AG09319 (cell line): Measurements from ENCODE around the gene MIA3.
"Not testable (repeated sequence)": the region's sequence is repeated elsewhere in the genome, so short reads cannot be mapped to it uniquely, and the experiment has no call there.

ENCODE experiments used
- DNase-seq: peaks from one replicate; pipeline ENCODE4 v3.0.0-alpha.2; 2010; ENCODE audit warnings: low read depth; ENCODE audit errors: extremely low read depth
- TF ChIP-seq, protein P1 (sequence below): IDR thresholded peaks from 2 replicates; pipeline ENCODE4 v1.5.1; 2011; ENCODE audit warnings: low read depth, mild to moderate bottlenecking, inconsistent platforms, low read length, moderate library complexity

MIA3 gene

DNA sequence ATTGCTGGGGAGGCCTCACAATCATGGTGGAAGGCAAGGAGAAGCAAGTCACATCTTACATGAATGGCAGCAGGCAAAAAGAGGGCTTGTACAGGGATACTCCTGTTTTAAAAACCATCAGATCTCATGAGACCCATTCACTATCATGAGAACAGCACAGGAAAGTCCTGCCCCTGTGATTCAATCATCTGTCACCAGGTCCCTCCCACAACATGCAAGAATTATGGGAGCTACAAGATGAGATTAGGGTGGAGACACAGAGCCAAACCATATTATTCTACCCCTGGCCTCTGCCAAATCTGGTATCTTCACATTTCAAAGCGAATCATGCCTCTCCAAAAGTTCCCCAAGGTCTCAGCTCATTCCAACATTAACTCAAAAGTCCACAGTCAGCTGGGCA, 11.1 kb upstream of the MIA3 start:
- TF ChIP-seq, protein P1, sequence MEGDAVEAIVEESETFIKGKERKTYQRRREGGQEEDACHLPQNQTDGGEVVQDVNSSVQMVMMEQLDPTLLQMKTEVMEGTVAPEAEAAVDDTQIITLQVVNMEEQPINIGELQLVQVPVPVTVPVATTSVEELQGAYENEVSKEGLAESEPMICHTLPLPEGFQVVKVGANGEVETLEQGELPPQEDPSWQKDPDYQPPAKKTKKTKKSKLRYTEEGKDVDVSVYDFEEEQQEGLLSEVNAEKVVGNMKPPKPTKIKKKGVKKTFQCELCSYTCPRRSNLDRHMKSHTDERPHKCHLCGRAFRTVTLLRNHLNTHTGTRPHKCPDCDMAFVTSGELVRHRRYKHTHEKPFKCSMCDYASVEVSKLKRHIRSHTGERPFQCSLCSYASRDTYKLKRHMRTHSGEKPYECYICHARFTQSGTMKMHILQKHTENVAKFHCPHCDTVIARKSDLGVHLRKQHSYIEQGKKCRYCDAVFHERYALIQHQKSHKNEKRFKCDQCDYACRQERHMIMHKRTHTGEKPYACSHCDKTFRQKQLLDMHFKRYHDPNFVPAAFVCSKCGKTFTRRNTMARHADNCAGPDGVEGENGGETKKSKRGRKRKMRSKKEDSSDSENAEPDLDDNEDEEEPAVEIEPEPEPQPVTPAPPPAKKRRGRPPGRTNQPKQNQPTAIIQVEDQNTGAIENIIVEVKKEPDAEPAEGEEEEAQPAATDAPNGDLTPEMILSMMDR, result no peak
- no peak for DNase-seq

DNA sequence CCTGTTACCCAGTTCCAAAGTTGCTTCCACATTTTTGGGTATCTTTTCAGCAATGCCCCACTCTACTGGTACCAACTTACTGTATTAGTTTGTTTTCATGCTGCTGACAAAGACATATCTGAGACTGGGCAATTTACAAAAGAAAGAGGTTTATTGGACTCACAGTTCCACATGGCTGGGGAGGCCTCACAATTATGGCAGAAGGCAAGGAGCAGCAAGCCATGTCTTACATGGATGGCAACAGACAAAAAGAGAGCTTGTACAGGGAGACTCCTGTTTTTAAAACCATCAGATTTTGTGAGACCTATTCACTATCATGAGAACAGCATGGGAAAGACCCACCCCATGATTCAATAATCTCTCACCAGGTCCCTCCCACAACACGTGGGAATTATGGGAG, 8.8 kb upstream of the MIA3 start:
- not testable (repeated sequence) for DNase-seq

DNA sequence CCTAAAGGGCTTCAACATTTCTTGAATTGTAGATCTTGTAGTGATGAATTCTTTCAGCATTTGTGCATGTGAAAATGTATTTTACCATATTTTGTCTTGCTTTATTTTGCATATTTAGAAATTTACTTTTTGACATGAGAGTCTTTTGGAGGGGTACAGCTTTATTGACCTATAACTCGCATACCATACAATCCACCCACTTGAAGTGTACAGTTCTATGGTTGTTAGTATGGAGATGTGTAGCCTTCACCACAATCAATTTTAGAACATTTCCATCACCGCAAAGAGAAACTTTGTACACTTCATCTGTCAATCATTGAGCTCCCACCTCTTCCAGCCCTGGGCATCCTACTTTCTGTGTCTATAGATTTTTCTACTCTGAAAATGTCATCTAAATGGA, 7.2 kb upstream of the MIA3 start:
- no peak for DNase-seq
- TF ChIP-seq, protein P1, result no peak

DNA sequence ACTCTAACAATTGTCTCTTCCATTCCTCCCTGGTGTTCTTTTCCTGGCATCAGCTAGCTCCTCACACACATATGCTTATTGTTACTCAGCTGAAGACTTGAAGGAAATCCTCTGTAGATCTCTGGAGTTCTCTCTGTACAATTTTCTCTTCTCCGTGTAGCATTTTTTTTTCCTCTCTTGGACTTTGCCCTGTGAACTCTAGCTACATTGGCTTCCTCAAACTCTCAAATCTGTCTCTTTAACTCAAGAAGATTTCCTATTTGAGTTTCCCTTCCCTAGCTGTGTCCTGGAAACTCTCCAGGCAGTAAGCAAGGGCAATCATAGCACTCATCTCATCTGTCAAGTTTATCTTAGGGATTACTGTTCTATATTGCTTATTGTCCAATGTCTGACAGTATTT, 4.3 kb upstream of the MIA3 start:
- DNase-seq, result no peak
- TF ChIP-seq, protein P1, result no peak

DNA sequence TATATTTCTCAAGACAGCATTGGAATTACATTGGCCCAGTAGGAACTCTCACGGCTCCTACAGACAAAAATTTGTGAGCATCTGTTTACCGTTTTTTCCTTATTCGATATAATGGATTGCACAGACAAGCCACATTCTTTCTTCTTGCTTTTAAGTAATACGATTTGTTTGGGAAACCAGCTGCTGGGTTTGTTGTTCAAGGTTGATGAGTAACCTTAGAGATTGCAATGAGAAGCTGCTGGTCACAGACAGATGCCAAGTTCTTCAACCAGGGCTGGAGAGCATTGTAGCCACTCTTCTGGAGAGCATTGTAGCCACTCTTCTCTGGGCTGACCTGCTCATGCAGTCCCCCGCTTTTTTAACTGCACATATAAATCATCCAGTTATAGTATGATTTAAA, 1.4 kb upstream of the MIA3 start:
- DNase-seq, result peak; percentile 86
- TF ChIP-seq, protein P1, result no peak; the same call in 1 of the 2 replicates

DNA sequence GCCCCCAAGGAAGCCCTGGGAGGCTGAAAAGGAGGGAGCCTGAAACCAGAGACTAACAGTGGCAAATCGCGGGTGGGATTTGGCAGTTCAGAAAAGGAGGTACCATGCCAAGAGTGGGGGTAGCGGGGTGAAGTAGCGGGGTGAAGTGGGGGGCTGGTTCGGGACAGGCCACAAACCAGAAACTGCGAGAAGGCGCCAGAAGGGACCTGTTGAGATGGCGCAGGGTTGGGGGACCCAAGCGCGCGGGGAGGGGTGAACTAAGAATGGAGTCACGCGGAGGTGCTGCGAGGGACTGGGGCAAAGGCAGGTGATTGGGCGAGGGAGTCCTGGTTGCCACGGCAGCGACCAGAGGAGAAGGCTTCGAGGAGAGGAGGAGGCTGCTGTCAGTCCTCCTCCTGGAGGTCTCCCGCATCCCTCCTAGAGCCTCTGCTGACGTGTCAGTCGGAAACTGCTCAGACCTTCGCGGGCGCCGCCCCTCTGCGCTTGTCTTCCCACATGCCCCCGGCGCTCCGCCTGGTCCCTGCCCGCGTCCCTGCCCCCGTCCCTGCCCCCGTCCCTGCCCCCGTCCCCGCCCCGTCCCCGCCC, 438 bp upstream of the MIA3 start:
- TF ChIP-seq, protein P1, result no peak
- DNase-seq, result peak; percentile 97

DNA sequence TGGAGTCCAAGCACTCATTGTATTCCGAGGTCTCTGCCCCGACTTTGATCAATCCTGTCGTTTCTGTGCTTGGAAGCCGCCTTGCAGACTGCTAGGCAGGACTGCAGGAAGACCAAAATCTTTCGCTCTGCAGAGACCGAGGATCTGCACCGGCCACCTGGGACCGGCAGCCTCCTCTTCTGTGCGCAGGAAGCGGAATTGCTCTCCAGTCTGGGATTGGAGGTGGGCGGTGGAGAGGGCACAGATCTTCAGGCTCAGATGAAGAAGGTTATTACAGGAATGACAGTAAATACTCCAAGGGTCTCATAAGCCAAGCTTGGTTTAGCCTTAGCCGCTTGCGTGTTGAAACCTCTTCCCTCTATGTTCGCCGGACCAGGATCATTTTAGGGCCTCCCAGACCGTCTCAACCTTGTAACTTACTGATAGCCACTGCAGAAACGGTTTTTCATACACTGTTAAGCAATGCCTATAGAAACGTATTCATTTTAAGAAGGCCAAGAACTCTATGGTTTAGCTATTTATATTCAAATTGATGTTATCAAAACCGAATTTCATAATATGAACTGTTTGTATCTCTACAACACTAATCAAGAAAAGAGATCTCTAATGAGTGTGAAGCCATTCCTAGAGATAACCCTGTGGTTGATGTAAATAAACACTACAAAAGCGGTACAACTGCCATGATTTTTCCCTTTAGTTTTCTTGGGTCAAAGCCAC, 1.1 kb downstream of the MIA3 start:
- no peak for DNase-seq
- TF ChIP-seq, protein P1, result no peak

DNA sequence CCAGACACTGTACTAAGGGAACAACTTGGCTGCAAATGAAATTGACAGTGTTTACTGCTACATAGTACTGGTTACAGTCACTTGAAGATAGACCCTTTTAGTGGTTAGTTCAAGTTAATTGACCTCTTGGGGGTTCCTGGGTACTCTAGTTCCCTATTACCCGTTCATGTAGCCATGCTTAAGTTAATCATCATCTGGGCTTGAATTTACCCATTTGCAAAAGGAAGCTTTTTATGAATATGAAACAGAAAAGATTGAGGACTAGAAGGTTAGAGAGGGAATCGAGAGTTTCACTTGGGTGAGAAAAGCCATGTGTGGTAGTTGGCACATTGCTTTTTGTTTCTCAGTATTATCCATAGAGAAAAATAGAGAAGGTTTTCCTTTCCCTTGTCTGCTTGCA, 2.7 kb downstream of the MIA3 start:
- TF ChIP-seq, protein P1, result no peak
- no peak for DNase-seq
